Vagina (tissue), 2 donors: Measurements from ENCODE around the gene SAMD4B. TPM values are rescaled to one million over a fixed set of nuclear protein-coding genes. Genes with fewer than 3 reads are reported as not detected.

Experiments used
- DNase-seq, 2 donors: peaks; one replicate each; pipeline ENCODE4 v3.0.0-alpha.2; 2017; ENCODE audit errors: extremely low spot score in 2 of 2
- H3K27ac ChIP-seq: fragments of 200-600 bp; sonication (generic); one replicate; pipeline ENCODE4 v1.5.1; 2019
- H3K27me3 ChIP-seq: fragments of 200-600 bp; sonication (generic); one replicate; pipeline ENCODE4 v1.5.1; 2019
- H3K36me3 ChIP-seq, 2 donors: fragments of 200-600 bp; sonication (generic); one replicate each; pipeline ENCODE4 v1.5.1; 2017 to 2019
- H3K4me1 ChIP-seq: fragments of 200-600 bp; sonication (generic); one replicate; pipeline ENCODE4 v1.5.1; 2019
- H3K4me3 ChIP-seq, 2 donors: fragments of 200-600 bp; sonication (generic); 1 replicate in 1 of 2; 2 replicates in 1 of 2; pipeline ENCODE4 v1.5.1; 2016 to 2019
- H3K9me3 ChIP-seq: fragments of 200-600 bp; sonication (generic); one replicate; pipeline ENCODE4 v1.5.1; 2019
- CTCF ChIP-seq, 3 experiments: fragments of 450-650 bp in 2 of 3; fragments of 200-600 bp in 1 of 3; sonication (generic) in 1 of 3; IDR thresholded peaks; one replicate each; pipeline ENCODE4 v1.5.1; 2017 to 2019; ENCODE audit warnings: antibody characterized with exemption in 3 of 3, mild to moderate bottlenecking in 2 of 3, moderate library complexity in 2 of 3
- POLR2A ChIP-seq, 2 donors: fragments of 450-650 bp; IDR thresholded peaks; one replicate each; pipeline ENCODE4 v1.6.1; 2017; ENCODE audit warnings: antibody characterized with exemption in 2 of 2, mild to moderate bottlenecking in 2 of 2, moderate library complexity in 2 of 2
- POLR2AphosphoS5 ChIP-seq, 2 donors: sonication (generic); formaldehyde crosslinking; IDR thresholded peaks; one replicate each; pipeline ENCODE4 v1.9.0; 2017; ENCODE audit warnings: antibody characterized with exemption in 2 of 2, mild to moderate bottlenecking in 2 of 2, low read depth in 1 of 2; ENCODE audit not compliant: insufficient read depth in 1 of 2
- intact Hi-C: fragments of 100-400 bp; cut with DNase I; formaldehyde crosslinking; loops from one replicate; pipeline ENCODE4 v1.15.1; 2023
- total RNA-seq: library from RNA; depleted of rRNA; stranded (reverse); fragments of >200 nt; gene quantifications from one replicate; pipeline ENCODE4 v1.2.3, GENCODE V29; 2016

SAMD4B gene
- total RNA-seq, 1 donor from 2014 or later = 128 TPM

- H3K4me3 ChIP-seq = no peak overlapping the region
- H3K27me3 ChIP-seq = no peaks in the 10 kb centered on the region
- peak overlapping the region; percentile 19 for H3K27ac ChIP-seq
- peaks cover 0 to 19% of the 10 kb centered on the region in 2 donors for H3K36me3 ChIP-seq
- intact Hi-C loops = no loop called here
- no peak for DNase-seq
- no peaks in the 10 kb centered on the region for H3K9me3 ChIP-seq
- H3K4me1 ChIP-seq = peaks cover 60% of the 10 kb centered on the region
- no peak for TF ChIP-seq POLR2AphosphoS5 (IDR thresholded peaks at IDR 0.05; ENCODE audit: insufficient read depth in 1 of 2, low read depth in 1 of 2)
- no peak for TF ChIP-seq CTCF (IDR thresholded peaks at IDR 0.05)
- no peak for TF ChIP-seq POLR2A (IDR thresholded peaks at IDR 0.05)
These were observed 7.9 kb downstream of the SAMD4B start for GRCh38 chr19:39350156-39350555.

GRCh38 chr19:39351537-39352064 is 9.4 kb downstream of the SAMD4B start:
- intact Hi-C loops = no loop called here
- Histone ChIP-seq H3K4me1 (peaks cover 45% of the 10 kb centered on the region), H3K27ac (peak overlapping the region; percentile 22), H3K9me3 (no peaks in the 10 kb centered on the region), H3K4me3 (no peak overlapping the region), H3K27me3 (no peaks in the 10 kb centered on the region), H3K36me3 (peaks cover 0 to 26% of the 10 kb centered on the region in 2 donors)
- no peak for DNase-seq
- TF ChIP-seq POLR2A (IDR thresholded peaks at IDR 0.05) = no peak
- no peak for TF ChIP-seq POLR2AphosphoS5 (IDR thresholded peaks at IDR 0.05; ENCODE audit: insufficient read depth in 1 of 2, low read depth in 1 of 2)
- TF ChIP-seq CTCF (IDR thresholded peaks at IDR 0.05) = no peak

- no peak for DNase-seq
- no peaks in the 10 kb centered on the region for H3K9me3 ChIP-seq
- intact Hi-C loops = no loop called here
- no peak for TF ChIP-seq POLR2A (IDR thresholded peaks at IDR 0.05)
- H3K36me3 ChIP-seq = peaks cover 6 to 36% of the 10 kb centered on the region in 2 donors
- peaks cover 39% of the 10 kb centered on the region for H3K4me1 ChIP-seq
- H3K27me3 ChIP-seq = no peaks in the 10 kb centered on the region
- H3K27ac ChIP-seq = peak overlapping the region; percentile 67
- H3K4me3 ChIP-seq = no peak overlapping the region
These were observed 10.4 kb downstream of the SAMD4B start for GRCh38 chr19:39352381-39353255.

- Histone ChIP-seq H3K36me3 (peaks cover 12 to 63% of the 10 kb centered on the region in 2 donors), H3K9me3 (no peaks in the 10 kb centered on the region), H3K27ac (no peak overlapping the region), H3K4me1 (peaks cover 29% of the 10 kb centered on the region), H3K27me3 (no peaks in the 10 kb centered on the region), H3K4me3 (no peak overlapping the region)
- no peak for DNase-seq
- TF ChIP-seq POLR2A (IDR thresholded peaks at IDR 0.05) (no peak), CTCF (IDR thresholded peaks at IDR 0.05) (no peak)
- intact Hi-C loops = no loop called here
These were observed 13.0 kb downstream of the SAMD4B start for GRCh38 chr19:39355253-39355652.

DNA sequence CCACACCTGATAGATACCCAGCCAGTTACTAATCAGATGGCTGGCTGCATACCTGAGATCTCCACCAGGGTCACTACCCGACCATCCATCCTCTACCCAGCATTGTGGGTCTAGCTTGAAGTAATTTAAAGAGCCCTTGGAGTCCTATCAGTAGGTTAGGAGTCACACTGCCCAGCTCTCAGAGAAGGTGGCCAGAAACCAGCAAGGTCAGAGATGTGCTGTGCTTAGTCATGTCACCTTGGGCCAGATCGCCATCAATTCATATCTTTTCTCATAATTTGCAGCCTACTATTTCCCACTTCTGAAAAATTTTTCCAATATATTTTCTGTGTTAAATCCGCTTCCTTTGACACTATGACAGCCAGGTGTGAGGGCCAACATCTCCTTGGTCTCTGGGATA is 13.9 kb downstream of the SAMD4B start:
- H3K27ac ChIP-seq = no peak overlapping the region
- intact Hi-C loops = no loop called here

More for the DNA sequence above, 13.9 kb downstream of the SAMD4B start:
- H3K9me3 ChIP-seq = no peaks in the 10 kb centered on the region
- peaks cover 12 to 71% of the 10 kb centered on the region in 2 donors for H3K36me3 ChIP-seq
- DNase-seq = no peak
- no peak overlapping the region for H3K4me3 ChIP-seq
- TF ChIP-seq POLR2A (IDR thresholded peaks at IDR 0.05) = no peak
- TF ChIP-seq CTCF (IDR thresholded peaks at IDR 0.05) = no peak
- TF ChIP-seq POLR2AphosphoS5 (IDR thresholded peaks at IDR 0.05; ENCODE audit: insufficient read depth in 1 of 2, low read depth in 1 of 2) = no peak
- H3K27me3 ChIP-seq = no peaks in the 10 kb centered on the region
- peaks cover 21% of the 10 kb centered on the region for H3K4me1 ChIP-seq
